SK-N-SH (cell line): Measurements from ENCODE around the gene TRABD2A. TPM values are rescaled to one million over a fixed set of nuclear protein-coding genes. Genes with fewer than 3 reads are reported as not detected.

ENCODE experiments used
- CTCF ChIA-PET: fragments of 300-600, 350-600 bp; formaldehyde crosslinking; extraction: SDS; loops from one replicate; lab custom pipeline; 2021; lab: Yijun Ruan, JAX
- POLR2A ChIA-PET: fragments of 350-600 bp; sonication (Branson Sonifier 250); formaldehyde crosslinking; extraction: SDS; loops from one replicate; lab custom pipeline; 2020; ENCODE audit warnings: antibody characterized with exemption, inconsistent platforms; lab: Yijun Ruan, JAX
- DNase-seq: peaks from one replicate; pipeline ENCODE4 v3.0.0; 2012
- H2AFZ ChIP-seq: fragments of 200-600 bp; sonication (generic); 2 replicates; pipeline ENCODE4 v1.8.1; 2016; ENCODE audit warnings: antibody characterized with exemption, mild to moderate bottlenecking, low read depth
- H3F3A ChIP-seq: fragments of 200-600 bp; sonication (generic); replicated peaks from 2 replicates; pipeline ENCODE3; 2016; ENCODE audit warnings: antibody characterized with exemption, mild to moderate bottlenecking; ENCODE audit not compliant: insufficient read depth
- H3K27ac ChIP-seq, 2 experiments: fragments of 200-500 bp in 1 of 2; fragments of 200-600 bp in 1 of 2; sonication (Bioruptor generic) in 1 of 2; sonication (generic), shearing (Covaris generic) in 1 of 2; 2 replicates each; pipeline versions ENCODE4 v1.5.1 to v1.6.1; 2014 to 2016; ENCODE audit warnings: low read depth in 2 of 2, inconsistent platforms in 1 of 2, low read length in 1 of 2, mild to moderate bottlenecking in 1 of 2, mixed read lengths in 1 of 2
- H3K27me3 ChIP-seq: fragments of 200-600 bp; sonication (generic), shearing (Covaris generic); 2 replicates; pipeline ENCODE4 v1.6.1; 2016; ENCODE audit warnings: mixed run types; ENCODE audit not compliant: insufficient read depth
- H3K36me3 ChIP-seq, 2 experiments: fragments of 200-500 bp in 1 of 2; fragments of 200-600 bp in 1 of 2; sonication (Bioruptor generic) in 1 of 2; sonication (generic) in 1 of 2; replicated peaks in 1 of 2; 2 replicates each; pipeline versions ENCODE3 to v1.5.1; 2014 to 2016; ENCODE audit warnings: low read length in 1 of 2, mild to moderate bottlenecking in 1 of 2; ENCODE audit not compliant: insufficient read depth in 2 of 2, control insufficient read depth in 1 of 2
- H3K4me1 ChIP-seq, 2 experiments: fragments of 200-500 bp in 1 of 2; fragments of 200-600 bp in 1 of 2; sonication (Bioruptor generic) in 1 of 2; sonication (generic), shearing (Covaris generic) in 1 of 2; 2 replicates each; pipeline versions ENCODE4 v1.5.1 to v1.6.1; 2014 to 2016; ENCODE audit warnings: low read depth in 1 of 2, low read length in 1 of 2, mixed run types in 1 of 2; ENCODE audit not compliant: insufficient read depth in 2 of 2, control insufficient read depth in 1 of 2
- H3K4me2 ChIP-seq: fragments of 200-600 bp; sonication (generic), shearing (Covaris generic); 2 replicates; pipeline ENCODE4 v1.6.1; 2017; ENCODE audit warnings: mixed run types
- H3K4me3 ChIP-seq, 2 experiments: fragments of 200-500 bp in 1 of 2; fragments of 200-600 bp in 1 of 2; sonication (Bioruptor generic) in 1 of 2; sonication (generic), shearing (Covaris generic) in 1 of 2; 2 replicates each; pipeline versions ENCODE4 v1.5.1 to v1.8.1; 2014 to 2016; ENCODE audit warnings: low read depth in 2 of 2, inconsistent platforms in 1 of 2, low read length in 1 of 2, mild to moderate bottlenecking in 1 of 2, mixed read lengths in 1 of 2, moderate library complexity in 1 of 2
- H3K79me2 ChIP-seq: fragments of 200-600 bp; sonication (generic); 2 replicates; pipeline ENCODE4 v1.8.1; 2017; ENCODE audit warnings: mild to moderate bottlenecking; ENCODE audit not compliant: insufficient read depth
- H3K9ac ChIP-seq: fragments of 200-600 bp; sonication (generic); 2 replicates; pipeline ENCODE4 v1.6.1; 2017; ENCODE audit warnings: mixed run types
- H3K9me2 ChIP-seq: fragments of 200-600 bp; sonication (generic); 2 replicates; pipeline ENCODE4 v1.6.1; 2017; ENCODE audit warnings: mixed run types
- H3K9me3 ChIP-seq: fragments of 200-600 bp; sonication (generic); 2 replicates; pipeline ENCODE4 v1.6.1; 2017; ENCODE audit warnings: mixed run types, mild to moderate bottlenecking, moderate library complexity
- H4K20me1 ChIP-seq: fragments of 200-600 bp; sonication (generic); 2 replicates; pipeline ENCODE4 v1.6.1; 2017; ENCODE audit warnings: mild to moderate bottlenecking, mixed run types; ENCODE audit not compliant: insufficient read depth
- ELF1 ChIP-seq: IDR thresholded peaks from 2 replicates; pipeline ENCODE4 v1.4.0; 2012
- EP300 ChIP-seq, 2 experiments: IDR thresholded peaks; 2 replicates each; pipeline versions ENCODE4 v1.4.0 to v1.6.1; 2012; ENCODE audit warnings: borderline replicate concordance in 1 of 2, low read depth in 1 of 2, low read length in 1 of 2
- FOSL2 ChIP-seq: IDR thresholded peaks from 2 replicates; pipeline ENCODE4 v1.4.0; 2012; ENCODE audit warnings: low read depth, mild to moderate bottlenecking, moderate library complexity, borderline replicate concordance
- GABPA ChIP-seq: IDR thresholded peaks from 2 replicates; pipeline ENCODE4 v1.4.0; 2012; ENCODE audit warnings: low read depth, mild to moderate bottlenecking
- IRF3 ChIP-seq: fragments of 150-350 bp; IDR thresholded peaks from 2 replicates; pipeline ENCODE4 v1.6.1; 2016; ENCODE audit warnings: mild to moderate bottlenecking, low read depth, low read length
- MAX ChIP-seq: IDR thresholded peaks from 2 replicates; pipeline ENCODE4 v1.4.0; 2012; ENCODE audit warnings: low read depth
- MEF2A ChIP-seq: IDR thresholded peaks from 2 replicates; pipeline ENCODE4 v1.4.0; 2012; ENCODE audit warnings: low read depth, borderline replicate concordance
- MXI1 ChIP-seq: IDR thresholded peaks from 2 replicates; pipeline ENCODE4 v1.6.1; 2012; ENCODE audit warnings: mild to moderate bottlenecking, low read depth, low read length, improper control_type of control experiment
- NFIC ChIP-seq: IDR thresholded peaks from 2 replicates; pipeline ENCODE4 v1.4.0; 2012; ENCODE audit warnings: borderline replicate concordance
- PBX3 ChIP-seq: IDR thresholded peaks from 2 replicates; pipeline ENCODE4; 2012
- POLR2AphosphoS5 ChIP-seq: IDR thresholded peaks from 2 replicates; pipeline ENCODE4 v1.6.1; 2012; ENCODE audit warnings: low read depth, low read length
- RCOR1 ChIP-seq: fragments of 150-350 bp; IDR thresholded peaks from 2 replicates; pipeline ENCODE4 v1.6.1; 2017; ENCODE audit warnings: antibody characterized with exemption, low read length
- REST ChIP-seq: IDR thresholded peaks from 2 replicates; pipeline ENCODE4 v1.6.1; 2012; ENCODE audit warnings: mild to moderate bottlenecking, low read depth, low read length, moderate library complexity
- SMC3 ChIP-seq: IDR thresholded peaks from 2 replicates; pipeline ENCODE4 v1.6.1; 2012; ENCODE audit warnings: low read depth, low read length, improper control_type of control experiment
- TEAD4 ChIP-seq: IDR thresholded peaks from 2 replicates; pipeline ENCODE4 v1.4.0; 2012; ENCODE audit warnings: mild to moderate bottlenecking, borderline replicate concordance; ENCODE audit not compliant: insufficient read depth
- polyA plus RNA-seq, 3 experiments: library from polyadenylated mRNA; depleted of rRNA; stranded (reverse); fragments of >200 nt; gene quantifications; 2 replicates each; pipeline ENCODE4 v1.2.3, GENCODE V29; 2012
- TF ChIP-seq, protein P1 (sequence below): IDR thresholded peaks from 2 replicates; pipeline ENCODE4 v1.4.0; 2012; ENCODE audit warnings: low read depth, borderline replicate concordance

TRABD2A gene
- polyA plus RNA-seq, 1 of the 3 experiments (the other 2 are of a cell fraction): 3.0 TPM

- no peak for TF ChIP-seq REST
- no peak for TF ChIP-seq RCOR1
- TF ChIP-seq EP300 (IDR thresholded peaks at IDR 0.05; ENCODE audit: borderline replicate concordance in 1 of 2, low read depth in 1 of 2, low read length in 1 of 2): no peak
- TF ChIP-seq PBX3: no peak
- no peak for TF ChIP-seq IRF3
- no peak for TF ChIP-seq FOSL2
- TF ChIP-seq, protein P1, sequence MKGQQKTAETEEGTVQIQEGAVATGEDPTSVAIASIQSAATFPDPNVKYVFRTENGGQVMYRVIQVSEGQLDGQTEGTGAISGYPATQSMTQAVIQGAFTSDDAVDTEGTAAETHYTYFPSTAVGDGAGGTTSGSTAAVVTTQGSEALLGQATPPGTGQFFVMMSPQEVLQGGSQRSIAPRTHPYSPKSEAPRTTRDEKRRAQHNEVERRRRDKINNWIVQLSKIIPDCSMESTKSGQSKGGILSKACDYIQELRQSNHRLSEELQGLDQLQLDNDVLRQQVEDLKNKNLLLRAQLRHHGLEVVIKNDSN: no peak
- TF ChIP-seq TEAD4: no peak
- no peak for TF ChIP-seq MAX
- TF ChIP-seq POLR2AphosphoS5: no peak
These were observed 4.2 kb upstream of the TRABD2A start (continued) for GRCh38 chr2:84885111-84885510.

DNA sequence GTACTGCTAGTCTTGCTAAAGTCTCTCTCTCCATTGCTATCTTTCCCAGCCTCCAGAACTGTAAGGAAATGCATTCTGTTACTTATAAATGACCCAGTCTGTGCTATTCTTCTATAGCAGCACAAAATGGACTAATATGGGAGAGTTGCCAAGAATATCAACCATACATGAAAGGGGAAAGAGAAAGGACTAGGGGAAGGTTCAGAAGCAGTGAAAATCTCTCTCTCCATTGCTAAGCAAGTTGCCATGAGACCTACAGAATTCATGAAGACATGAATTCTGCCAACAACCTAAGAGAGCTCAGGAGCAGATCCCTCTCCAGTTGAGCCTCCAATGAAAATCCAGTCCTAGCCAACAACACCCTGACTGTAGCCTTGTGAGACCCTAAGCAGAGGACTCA lies 3.6 kb upstream of the TRABD2A start:
- H3F3A ChIP-seq: no peaks in the 10 kb centered on the region
- DNase-seq: no peak
- CTCF ChIA-PET: interaction anchor here (0.9 to 1.4 kb wide), 2 partner anchors 18 to 21 kb away, joined by 3 read pairs; partner anchors contain the start of gene TMSB10
- POLR2A ChIA-PET: no interaction called here
- TF ChIP-seq SMC3: no peak
- no peak for TF ChIP-seq GABPA
- no peak for TF ChIP-seq MXI1
- TF ChIP-seq MEF2A: no peak
- TF ChIP-seq RCOR1: no peak
- TF ChIP-seq EP300 (IDR thresholded peaks at IDR 0.05; ENCODE audit: borderline replicate concordance in 1 of 2, low read depth in 1 of 2, low read length in 1 of 2): no peak
- no peak for TF ChIP-seq ELF1
- TF ChIP-seq NFIC: no peak
- no peaks in the 10 kb centered on the region for H3K79me2 ChIP-seq
- no peak overlapping the region for H3K4me3 ChIP-seq
- no peaks in the 10 kb centered on the region for H3K9me3 ChIP-seq
- H3K36me3 ChIP-seq: no peaks in the 10 kb centered on the region
- no peak overlapping the region for H2AFZ ChIP-seq
- H3K27me3 ChIP-seq: peaks cover 10% of the 10 kb centered on the region
- H4K20me1 ChIP-seq: no peaks in the 10 kb centered on the region
- H3K27ac ChIP-seq: no peak overlapping the region
- H3K4me2 ChIP-seq: no peak overlapping the region
- H3K4me1 ChIP-seq: peaks cover 2 to 12% of the 10 kb centered on the region in 2 experiments; a peak in 3 of 4 replicates
- no peak overlapping the region for H3K9ac ChIP-seq
- no peaks in the 10 kb centered on the region for H3K9me2 ChIP-seq
